Measurements from ENCODE around the gene MKRN2.
"Not testable (repeated sequence)": the region's sequence is repeated elsewhere in the genome, so short reads cannot be mapped to it uniquely, and the experiment has no call there.

The MKRN2 gene, protein sequence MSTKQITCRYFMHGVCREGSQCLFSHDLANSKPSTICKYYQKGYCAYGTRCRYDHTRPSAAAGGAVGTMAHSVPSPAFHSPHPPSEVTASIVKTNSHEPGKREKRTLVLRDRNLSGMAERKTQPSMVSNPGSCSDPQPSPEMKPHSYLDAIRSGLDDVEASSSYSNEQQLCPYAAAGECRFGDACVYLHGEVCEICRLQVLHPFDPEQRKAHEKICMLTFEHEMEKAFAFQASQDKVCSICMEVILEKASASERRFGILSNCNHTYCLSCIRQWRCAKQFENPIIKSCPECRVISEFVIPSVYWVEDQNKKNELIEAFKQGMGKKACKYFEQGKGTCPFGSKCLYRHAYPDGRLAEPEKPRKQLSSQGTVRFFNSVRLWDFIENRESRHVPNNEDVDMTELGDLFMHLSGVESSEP

DNA sequence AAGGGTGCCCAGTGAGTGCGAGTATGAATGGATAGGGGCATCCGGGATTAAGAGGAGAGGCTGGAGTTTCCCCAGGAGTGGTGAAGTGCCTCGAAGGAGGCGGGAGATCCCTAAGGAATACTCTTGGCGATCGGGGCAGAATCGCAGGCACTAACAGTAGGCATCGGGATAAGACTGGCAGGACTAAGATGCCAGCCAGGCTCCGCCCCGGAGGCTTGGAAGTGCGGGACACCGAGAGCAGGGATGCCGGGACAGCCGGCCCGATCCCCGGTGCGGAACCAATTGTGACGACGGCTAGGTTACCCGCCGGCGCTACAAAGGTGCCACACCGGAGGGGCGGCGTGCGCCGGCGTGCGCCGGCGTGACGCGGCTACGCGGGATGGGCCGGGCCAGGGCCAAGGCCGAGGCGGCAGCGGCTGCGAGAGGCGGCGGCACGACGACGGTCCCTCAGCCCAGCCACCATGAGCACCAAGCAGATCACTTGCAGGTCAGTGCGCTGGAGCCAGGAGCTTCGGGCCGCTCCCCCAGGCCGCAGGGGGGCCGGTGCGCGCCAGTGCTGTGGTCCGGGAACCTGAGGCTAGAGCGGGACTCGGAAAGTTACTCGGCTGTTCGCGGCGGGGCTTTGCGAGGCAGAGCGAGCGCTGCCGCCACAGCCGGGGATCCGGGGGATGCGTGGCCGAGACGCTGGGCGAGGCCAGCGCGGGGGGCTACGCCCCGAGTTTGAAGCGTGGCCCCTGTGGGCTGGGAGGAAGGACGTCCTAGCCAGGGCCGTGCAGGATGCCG is at the start of gene MKRN2:
Gene MKRN2 (plus strand): TSS at position 398 of the 783 bp plus-strand sequence. CDS start 64 bp downstream, at position 462.
- DNase-seq = peak; percentile 79 to 89

DNA sequence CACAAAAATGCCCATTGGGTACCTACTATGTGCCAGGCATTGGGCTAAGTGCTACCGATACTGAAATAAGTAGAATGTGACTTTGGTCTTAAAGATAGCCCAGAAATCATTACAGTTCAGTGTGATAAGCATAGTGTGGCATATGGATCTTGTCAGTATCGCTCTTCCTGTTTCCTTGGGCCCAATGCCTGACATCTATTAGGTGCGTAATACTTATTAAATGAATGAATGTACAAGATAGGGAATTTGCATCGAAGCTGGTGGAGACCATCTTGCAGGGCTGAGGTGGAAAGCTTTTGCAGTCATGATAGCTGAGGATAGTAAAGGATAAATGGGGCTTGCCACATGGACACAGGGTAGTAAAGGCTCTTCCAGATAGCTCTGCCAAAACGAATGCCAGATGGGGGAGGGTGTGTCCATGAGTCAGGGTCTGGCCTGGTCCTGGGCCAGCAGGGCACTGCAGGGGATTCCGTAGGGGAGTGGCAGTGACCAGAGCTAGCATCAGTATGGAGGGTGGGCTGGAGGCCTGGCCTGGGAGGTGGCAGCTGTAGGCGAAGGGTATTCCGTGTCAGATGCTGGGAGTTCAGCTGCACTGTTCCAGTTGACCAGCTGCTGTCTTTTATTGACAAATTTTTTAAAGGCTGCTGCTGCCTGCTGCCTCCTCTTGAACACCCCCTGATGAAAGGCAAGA is 49.2 kb upstream of the MKRN2 start:
- no peak for DNase-seq

DNA sequence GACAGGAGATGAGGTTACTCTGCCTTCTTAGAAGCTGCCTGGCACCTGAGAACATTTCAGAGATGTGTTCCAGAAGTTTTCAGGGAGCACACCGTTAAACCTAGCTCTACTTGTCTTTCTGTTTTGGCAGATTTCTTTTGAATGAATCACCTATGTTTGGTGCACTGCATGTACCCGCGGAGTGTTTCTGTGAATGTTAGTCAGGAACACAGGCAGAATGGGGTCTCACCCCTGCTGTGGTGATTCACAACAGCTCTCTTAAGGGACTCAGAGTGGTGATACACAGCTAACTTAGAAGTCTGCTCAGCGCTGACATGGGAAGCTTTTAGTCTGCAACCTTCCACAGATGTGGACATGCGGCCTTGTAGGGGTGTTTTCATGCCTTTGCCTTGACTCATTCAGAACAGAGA is 48.6 kb upstream of the MKRN2 start:
- no peak for DNase-seq

DNA sequence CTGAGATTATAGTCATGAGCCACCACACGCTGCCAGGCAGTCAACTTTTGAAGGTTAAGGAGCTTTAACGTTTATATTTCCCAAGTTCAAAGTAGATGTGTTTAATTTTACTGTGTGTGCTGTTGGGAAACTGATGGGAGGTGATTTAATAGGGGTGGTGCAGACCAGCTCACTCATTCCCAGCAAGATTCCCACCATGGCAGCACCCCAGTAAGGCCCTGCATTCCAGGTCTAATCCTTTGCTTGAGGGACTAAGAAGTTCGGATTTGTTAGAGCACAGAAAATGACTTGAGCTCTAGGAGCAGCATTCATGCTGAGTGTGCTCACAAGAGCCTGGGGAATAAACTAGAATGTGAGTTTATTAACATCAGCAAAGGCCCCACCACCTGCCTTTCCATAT is 47.4 kb upstream of the MKRN2 start:
- no peak for DNase-seq

DNA sequence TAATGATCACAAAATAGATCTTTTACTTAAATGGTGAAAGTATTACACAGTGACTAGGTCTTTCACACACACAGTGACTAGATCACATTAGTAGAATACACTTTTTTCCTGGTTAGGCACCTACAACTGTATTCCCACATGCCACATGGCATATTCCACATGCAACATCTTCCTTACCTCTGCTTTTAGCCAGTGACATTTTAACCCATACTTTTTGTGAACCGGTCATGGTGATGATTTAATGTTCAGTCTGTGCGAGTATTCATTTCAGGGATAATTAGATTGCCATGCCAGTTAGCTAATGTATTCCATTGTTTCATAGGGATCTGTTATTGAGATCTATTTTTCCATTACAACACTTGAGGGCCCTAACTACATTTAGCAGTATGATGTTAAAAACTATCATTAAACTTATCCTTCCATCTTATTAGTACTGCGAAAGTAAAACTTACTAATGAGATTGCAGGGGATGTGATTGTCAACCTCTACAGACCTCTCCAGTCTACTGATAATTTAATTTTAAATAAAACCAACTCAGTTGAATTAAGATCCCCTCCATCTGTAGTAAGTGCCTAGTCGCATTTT is 44.3 kb upstream of the MKRN2 start:
- no peak for DNase-seq

DNA sequence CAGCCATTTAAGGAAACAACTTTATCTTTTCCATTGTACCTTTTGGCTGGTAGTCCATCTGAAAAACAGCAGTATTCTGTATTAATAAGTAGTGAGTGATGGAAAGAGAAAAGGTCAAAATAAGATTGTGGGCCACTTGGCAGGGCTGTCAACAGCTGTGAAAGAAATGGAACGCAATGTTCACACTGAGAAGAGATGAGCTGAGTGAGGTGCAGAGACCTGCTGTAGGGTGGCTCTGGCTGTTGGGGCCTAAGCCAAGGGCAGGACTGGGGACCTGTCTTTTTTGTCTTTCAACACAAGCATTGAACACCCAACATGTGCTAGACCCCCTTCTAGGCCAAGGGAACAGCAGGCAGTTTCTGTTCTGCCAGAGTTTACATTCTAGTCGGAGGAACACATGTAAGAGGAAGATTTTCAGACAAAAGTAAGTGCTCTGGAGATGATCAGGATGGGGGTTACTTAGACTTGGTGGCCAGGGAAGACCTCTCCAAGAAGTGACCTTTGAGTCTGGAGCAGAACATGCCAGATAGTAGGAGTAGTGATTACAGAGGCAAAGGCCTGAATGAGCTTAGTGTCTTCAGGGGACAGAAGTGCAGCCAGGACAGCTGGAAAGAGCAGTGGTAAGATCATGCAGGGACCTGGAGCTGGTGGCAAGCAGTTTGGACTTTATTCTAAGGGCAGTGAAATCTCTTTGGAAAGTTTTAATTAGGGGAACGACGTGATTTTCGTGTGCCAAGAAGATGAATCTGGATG is 43.0 kb upstream of the MKRN2 start:
- DNase-seq = no peak

DNA sequence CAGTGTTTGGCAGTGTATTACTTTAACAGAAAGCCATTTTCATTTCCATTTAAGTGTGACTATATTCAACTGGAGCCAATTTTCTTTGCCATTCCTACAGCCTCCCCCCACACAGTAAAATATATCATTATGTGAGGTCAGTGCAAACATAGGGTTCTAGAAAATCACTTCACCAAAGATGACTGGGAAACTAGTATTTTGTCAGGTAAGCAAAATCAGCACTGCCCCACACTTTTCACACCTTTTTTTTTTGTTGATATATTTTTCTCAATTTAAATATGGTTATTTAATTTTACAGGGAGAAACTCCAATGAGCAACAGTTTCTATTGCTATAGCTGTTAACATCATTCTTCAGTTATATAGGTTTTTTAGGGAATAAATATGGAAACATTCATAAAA is 41.3 kb upstream of the MKRN2 start:
- no peak for DNase-seq

DNA sequence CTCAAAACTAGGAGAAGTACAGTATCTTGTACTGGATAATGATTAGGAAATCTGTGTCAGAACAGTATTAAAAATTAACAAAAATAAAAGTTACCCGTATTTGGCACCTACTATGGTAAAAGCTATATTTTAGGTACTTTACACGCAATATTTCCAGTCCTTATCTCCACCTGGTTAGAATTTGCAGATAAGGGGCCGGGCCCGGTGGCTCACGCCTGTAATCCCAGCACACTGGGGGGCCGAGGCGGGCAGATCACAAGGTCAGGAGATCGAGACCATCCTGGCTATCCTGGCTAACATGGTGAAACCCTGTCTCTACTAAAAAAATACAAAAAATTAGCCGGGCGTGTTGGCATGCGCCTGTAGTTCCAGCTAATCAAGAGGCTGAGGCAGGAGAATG is 40.0 kb upstream of the MKRN2 start:
- DNase-seq = no peak

DNA sequence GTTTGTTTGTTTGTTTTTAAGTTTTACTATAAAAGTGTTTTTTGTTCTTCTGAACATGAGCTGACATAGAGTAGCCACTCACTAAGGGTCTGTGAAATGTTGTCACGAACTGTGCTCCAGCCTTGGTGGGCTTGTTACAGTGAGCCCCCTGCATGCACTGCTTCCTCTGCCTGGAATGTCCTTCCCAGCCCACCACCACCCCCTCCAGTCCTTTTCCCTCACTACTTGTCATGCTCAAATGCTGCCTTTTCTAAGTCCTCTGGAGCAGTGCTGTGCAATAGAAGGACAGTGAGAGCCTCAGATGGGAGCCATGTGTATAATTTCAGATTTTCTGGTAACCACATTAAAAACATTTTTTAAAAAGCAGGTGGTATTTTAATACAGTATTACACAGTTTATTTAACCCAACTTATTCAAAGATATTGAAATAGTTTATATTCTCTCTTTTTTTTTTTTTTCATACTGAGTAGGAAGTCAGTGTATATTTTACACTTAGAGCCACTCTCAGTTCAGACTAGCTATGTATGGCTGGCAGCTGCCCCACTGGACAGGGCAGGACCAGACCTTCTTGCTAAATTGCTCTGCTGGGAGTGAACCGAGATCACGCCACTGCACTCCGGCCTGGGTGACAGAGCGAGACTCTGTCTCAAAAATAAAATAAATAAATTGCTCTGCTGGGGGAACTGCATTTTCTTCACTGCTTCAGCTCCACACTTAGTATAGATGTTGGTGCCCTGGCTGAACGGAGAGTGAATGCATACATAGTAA is 38.4 kb upstream of the MKRN2 start:
- DNase-seq = no peak

DNA sequence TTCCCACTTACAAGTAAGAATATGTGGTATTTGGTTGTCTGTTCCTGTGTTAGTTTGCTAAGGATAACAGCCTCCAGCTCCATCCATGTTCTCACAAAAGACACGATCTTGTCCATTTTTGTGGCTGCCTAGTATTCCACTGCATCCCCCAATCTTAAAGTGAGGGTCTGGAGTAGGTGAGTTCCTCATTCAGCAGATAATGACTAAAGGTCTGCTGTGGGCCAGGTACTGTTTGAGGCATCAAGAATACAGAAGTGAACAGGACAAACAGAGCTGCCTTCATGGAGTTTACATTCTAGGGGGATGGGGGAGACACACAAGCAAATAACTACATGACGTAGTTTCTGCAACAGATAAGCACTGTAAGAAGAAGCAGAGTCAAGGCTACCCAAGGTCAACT is 35.9 kb upstream of the MKRN2 start:
- DNase-seq = no peak

DNA sequence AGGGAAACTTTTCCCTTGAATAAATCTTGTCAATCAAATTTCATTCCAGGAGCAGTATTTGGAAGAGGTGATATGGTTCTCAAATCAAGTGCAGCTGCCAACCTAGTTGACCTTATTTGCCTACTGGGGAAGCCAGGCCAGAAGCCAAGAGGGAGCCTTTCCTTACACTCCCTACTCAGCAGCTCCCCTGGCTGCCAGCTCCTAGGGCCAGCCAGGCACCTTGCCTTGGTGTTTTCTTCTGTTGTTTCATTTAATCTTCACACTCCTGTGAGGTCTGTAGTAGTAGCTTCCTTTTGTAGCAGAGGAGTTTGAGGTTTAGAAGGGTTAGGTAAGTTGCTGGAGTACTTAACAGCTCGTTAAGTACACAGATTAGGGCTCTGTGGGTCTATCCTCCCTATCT is 34.2 kb upstream of the MKRN2 start:
- DNase-seq = no peak

DNA sequence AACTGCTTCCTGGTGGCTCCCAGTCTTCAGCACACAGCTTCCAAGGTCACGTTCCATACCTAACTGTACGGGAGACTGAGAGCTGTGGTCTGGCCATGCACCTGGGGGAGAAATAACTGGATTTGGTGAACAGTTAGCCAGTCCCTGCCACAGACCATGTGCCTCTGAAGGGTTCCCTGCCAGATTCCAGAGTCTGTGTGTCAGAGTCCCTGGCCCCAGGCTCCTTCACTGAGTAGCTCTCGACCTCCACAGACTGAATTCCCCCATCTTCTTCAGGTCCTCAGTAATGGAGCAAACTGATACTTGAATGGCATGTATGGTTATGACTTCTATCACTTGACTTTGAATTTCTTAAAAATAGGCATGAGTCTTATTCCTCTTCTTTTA is 29.1 kb upstream of the MKRN2 start:
- DNase-seq = no peak

DNA sequence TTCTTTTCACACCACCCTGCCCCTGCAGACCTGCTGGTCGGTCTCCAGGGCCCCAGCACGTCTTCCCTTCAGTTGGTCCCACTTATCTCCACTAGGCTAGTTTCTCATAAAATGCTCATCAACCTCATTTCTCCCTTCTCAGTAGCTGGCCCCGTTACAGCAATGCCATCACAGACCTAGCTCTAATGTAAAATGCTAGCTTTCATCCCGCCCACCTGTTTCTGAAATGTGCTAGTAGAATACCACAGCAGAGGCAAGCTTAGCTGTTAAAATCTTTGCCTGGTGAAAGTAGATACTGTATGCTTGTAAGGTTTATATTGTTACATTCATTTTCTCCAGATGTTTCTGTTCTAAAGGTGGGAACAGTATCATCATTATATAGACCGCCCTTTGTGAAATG is 24.7 kb upstream of the MKRN2 start:
- DNase-seq = no peak

DNA sequence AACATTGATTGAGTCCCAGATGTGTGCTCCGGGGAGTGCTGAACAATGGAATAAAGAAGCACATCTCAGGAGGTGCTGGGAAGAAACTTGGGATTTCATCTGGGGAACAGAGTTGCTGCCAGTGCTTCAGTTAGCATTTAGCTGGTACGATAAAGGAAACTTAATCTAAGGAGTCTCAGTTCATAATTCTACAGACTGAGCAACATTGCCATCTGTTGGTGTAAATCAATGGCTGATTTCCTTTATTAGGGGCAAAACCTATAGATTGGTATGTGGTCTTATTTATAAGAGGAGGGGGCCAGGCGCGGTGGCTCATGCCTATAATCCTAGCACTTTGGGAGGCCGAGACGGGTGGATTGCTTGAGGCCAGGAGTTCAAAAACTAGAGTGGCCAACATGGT is 20.5 kb upstream of the MKRN2 start:
- DNase-seq = no peak

DNA sequence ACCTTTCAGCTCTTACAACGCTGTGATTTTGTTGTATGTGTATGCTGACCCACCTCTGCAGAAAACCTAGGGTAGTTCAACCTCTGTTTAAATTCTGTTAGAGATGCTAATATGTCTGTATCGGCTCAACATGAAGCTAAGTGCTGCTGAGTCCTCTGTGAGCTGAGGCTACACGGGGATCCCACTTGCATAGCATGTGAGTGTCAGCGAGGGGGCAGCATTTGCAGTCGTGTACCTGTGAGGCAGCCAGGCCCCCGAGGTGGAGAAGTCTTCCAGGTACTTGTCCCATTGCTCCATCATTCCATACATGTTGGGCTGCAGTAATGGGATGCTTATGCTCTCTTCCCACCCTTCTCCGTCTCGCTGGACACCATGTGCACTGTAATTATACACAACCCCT is 15.3 kb upstream of the MKRN2 start:
- no peak for DNase-seq

DNA sequence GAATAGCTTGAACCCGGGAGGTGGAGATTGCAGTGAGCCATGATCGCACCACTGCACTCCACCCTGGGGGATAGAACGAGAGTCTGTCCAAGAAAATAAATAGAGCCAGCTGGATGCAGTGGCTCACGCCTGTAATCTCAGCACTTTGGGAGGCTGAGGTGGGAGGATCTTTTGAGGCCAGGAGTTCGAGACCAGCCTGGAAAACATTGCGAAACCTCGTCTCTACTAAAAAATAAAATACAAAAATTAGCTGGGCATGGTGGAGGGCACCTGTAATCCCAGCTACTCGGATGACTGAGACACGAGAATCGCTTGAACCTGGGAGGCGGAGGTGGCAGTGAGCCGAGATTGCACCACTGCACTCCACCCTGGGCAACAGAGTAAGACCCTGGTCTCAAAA is 13.4 kb upstream of the MKRN2 start:
- DNase-seq = not testable (repeated sequence)

DNA sequence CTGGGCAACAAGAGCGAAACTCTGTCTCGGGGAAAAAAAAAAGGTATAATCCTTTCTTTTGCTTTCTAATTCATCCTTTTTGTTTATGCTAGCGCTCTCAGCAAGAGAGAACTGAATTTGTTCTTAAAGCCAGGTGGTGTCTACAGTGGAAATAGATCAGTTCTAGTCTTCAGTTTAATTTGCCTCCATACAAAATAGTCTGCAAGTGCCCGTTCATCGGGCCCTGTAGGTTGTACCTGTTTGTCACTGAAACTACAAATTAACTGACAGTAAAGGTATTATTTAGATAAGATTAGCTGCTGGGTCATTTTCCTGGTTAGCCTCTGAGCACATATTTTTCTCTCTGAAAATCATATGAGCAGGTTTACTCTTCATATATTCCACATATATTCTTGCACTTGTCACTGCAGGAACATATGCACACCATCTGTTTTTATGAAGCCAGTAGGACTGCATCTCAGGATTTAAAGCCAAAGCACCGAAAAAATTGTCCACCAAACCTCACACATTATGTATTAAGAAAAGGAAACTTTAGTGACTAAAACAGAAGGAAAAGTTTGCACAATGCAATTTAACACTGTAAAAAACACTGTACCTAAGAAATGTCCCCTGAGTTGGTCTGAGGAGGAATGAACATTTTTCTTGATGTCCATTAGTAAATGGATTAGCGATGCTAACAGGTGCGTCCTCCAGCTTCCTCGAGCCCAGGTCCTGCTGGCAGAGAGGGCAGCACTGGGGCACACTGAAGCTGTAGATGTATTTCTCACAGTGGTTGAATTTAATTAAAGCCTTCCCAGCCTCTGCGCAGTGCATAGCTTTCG is 12.0 kb upstream of the MKRN2 start:
- no peak for DNase-seq

DNA sequence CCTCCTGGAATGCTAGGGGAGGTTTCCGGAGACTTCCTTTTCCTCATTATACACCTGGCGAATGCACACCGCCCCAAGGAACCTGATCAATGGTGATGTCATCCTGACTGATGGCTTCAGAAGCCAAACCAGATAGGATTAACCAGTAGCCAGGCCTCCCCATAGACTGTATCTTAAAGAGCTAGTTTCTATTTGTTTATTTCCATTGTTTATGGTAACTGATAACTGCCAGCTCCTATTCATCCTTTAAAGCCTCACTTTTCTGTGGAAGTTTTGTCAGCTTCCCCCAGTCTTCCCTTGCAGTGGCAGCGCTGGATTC is 11.5 kb upstream of the MKRN2 start, which contains the start of gene MKRN2OS:
Gene MKRN2OS (minus strand): TSS at position 27 of the 319 bp plus-strand sequence. CDS start 35 bp downstream, outside the sequence.
- DNase-seq = no peak

DNA sequence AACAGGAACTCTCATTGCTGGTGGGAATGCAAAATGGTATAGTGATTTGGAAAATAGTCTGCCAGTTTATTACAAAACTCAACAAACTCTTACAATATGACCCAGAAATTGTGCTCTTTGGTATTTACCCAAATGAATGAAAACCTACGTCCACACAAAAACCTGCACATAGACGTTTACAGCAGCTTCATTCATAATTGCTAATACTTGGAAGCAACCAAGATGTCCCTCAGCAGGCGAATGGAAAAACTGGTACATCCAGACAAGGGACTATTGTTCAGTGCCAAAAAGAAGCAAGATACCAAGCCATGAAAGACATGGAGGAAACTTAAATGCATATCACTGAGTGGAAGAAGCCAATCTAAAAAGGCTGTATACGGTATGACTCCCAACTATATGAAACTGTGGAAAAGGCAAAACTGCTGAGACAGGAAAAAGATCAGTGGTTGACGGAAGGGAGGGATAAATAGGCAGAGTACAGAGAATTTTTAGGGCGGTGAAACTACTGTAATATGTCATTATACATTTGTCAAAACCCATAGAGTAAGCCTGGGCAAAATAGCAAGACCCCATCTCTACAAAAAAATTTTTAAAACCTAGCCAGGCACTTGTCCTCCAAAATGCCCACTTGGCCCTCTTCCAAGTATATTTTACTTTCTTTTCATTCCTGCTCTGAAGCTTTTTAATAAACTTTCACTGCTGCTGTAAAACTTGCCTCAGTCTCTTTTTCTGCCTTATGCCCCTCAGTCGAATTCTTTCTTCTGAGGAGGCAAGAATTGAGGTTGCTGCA is 6.7 kb upstream of the MKRN2 start:
- no peak for DNase-seq

DNA sequence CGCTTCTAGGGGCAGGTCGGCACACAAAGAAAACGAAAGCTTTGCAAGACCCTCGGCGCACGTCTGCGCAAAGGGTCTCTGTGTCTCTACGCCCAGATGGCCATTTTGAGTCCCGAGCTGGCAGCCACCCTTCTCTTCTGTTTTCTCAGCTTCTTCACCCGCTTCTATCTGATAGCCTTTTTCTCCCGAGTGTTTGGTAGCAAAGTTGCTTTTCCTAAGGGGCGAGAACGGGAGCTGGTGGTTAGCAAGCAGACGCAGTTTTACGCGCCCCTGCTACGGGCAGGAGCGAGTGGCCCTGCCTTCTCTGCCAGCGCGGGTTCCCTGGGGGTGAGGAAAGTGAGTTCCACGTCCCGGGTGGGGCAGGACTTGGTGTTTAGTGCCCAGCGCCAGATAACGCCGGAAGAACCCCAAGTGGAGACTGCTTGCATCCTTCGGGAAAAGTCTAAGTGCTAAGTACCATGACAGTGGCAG is 2.9 kb upstream of the MKRN2 start:
- DNase-seq = peak in 1 of 2 experiments; percentile 30

Measured in NCI-H2081 (cell line).